Erythroblast (primary cell): ENCODE measurements around the gene SHLD1.

ENCODE experiments used
- GATA1 ChIP-seq: IDR thresholded peaks from 2 replicates; pipeline ENCODE4 v1.6.1; 2011; ENCODE audit warnings: low read depth, mild to moderate bottlenecking, control low read depth, low read length, moderate library complexity
- POLR2A ChIP-seq: IDR thresholded peaks from 2 replicates; pipeline ENCODE4 v1.6.1; 2011; ENCODE audit warnings: mild to moderate bottlenecking, low read length

DNA sequence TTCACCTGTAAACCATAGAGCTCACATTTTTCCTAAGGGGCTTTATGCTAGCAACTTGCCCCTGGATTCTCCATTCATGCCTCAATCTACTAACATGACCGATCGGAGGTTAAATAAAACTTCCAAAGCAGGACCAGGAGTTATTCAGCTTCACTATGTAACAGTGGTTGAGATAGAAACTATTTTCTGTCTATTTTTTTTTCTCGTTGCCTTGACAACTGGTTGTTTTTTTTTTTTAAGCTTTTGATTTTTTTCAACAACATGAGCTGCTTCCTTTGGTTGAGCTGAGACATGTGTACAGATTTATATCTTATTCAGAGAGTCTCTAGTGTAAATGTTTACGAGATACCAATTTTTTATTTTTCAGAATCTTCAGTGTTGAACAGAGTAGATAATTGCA is 85.7 kb downstream of the SHLD1 start:
- TF ChIP-seq POLR2A (no peak), GATA1 (no peak)
